Skeletal muscle cell (primary cell): ENCODE measurements around the gene RCOR2.
"Not testable (repeated sequence)": the region's sequence is repeated elsewhere in the genome, so short reads cannot be mapped to it uniquely, and the experiment has no call there.

Experiments
- DNase-seq: peaks from one replicate; pipeline ENCODE4 v3.0.0-alpha.2; 2010; ENCODE audit warnings: low read depth
- H3K4me3 ChIP-seq: 2 replicates; pipeline ENCODE4 v1.5.1; 2011; ENCODE audit warnings: low read depth, mild to moderate bottlenecking, control low read depth, low read length, moderate library complexity

RCOR2 gene

GRCh38 chr11:63866211-63866610 is 50.8 kb downstream of the RCOR2 start:
- no peak for DNase-seq
- H3K4me3 ChIP-seq, result no peak overlapping the region

DNA sequence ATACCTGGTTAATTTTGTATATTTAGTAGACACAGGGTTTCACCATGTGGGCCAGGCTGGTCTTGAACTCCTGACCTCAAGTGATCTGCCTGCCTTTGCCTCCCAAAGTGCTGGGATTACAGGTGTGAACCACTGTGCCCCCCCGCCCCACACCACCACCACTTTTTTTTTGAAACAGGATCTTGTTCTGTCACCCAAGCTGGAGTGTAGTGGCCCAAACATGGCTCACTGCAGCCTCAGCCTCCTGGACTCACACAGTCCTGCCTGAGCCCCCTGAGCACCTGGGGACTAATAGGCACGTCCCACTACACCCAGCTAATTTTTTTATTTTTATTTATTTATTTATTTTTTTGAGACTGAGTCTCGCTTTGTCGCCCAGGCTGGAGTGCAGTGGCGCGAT is 53.3 kb downstream of the RCOR2 start:
- DNase-seq, H3K4me3 ChIP-seq: not testable (repeated sequence)

- no peak for DNase-seq
- H3K4me3 ChIP-seq, result no peak overlapping the region
Observed at GRCh38 chr11:63862923-63863322, 54.0 kb downstream of the RCOR2 start.
